ENCODE measurements around the gene TSPEAR.
A peak's percentile ranks its signal among the peaks of the same experiment; 100 is the strongest.

TSPEAR gene

GRCh38 chr21:44485254-44485793, 226.0 kb downstream of the TSPEAR start:
- DNase-seq (ENCODE audit: low read depth in 3 of 3) = peak in 2 of 3 experiments; percentile 19 to 50

GRCh38 chr21:44484498-44485253, 226.7 kb downstream of the TSPEAR start:
- no peak for DNase-seq (ENCODE audit: low read depth in 3 of 3)

GRCh38 chr21:44483288-44484237, 227.8 kb downstream of the TSPEAR start:
- no peak for DNase-seq (ENCODE audit: low read depth in 3 of 3)

- DNase-seq (ENCODE audit: low read depth in 3 of 3) = no peak
Measured at GRCh38 chr21:44482581-44483287, 228.6 kb downstream of the TSPEAR start.

GRCh38 chr21:44480200-44481053, 230.9 kb downstream of the TSPEAR start:
- no peak for DNase-seq (ENCODE audit: low read depth in 3 of 3)

GRCh38 chr21:44479556-44480199, 231.7 kb downstream of the TSPEAR start:
- peak in 1 of 3 experiments; percentile 38 for DNase-seq (ENCODE audit: low read depth in 3 of 3)

GRCh38 chr21:44478801-44479167, 232.6 kb downstream of the TSPEAR start:
- DNase-seq (ENCODE audit: low read depth in 3 of 3) = no peak

GRCh38 chr21:44478124-44478800, 233.1 kb downstream of the TSPEAR start:
- DNase-seq (ENCODE audit: low read depth in 3 of 3) = no peak

GRCh38 chr21:44477712-44478111, 233.7 kb downstream of the TSPEAR start:
- no peak for DNase-seq (ENCODE audit: low read depth in 3 of 3)

- no peak for DNase-seq (ENCODE audit: low read depth in 3 of 3)
Measured at GRCh38 chr21:44477131-44477530, 234.2 kb downstream of the TSPEAR start.

- no peak for DNase-seq (ENCODE audit: low read depth in 3 of 3)
Measured at GRCh38 chr21:44475266-44475845, 236.0 kb downstream of the TSPEAR start.

GRCh38 chr21:44473915-44474555, 237.3 kb downstream of the TSPEAR start:
- no peak for DNase-seq (ENCODE audit: low read depth in 3 of 3)

GRCh38 chr21:44471996-44472395, 239.4 kb downstream of the TSPEAR start:
- DNase-seq (ENCODE audit: low read depth in 3 of 3) = no peak

- DNase-seq (ENCODE audit: low read depth in 3 of 3) = no peak
Measured at GRCh38 chr21:44471341-44471740, 240.0 kb downstream of the TSPEAR start.

GRCh38 chr21:44467859-44468195, 243.5 kb downstream of the TSPEAR start:
- DNase-seq (ENCODE audit: low read depth in 3 of 3) = no peak

GRCh38 chr21:44466996-44467858, 244.1 kb downstream of the TSPEAR start:
- no peak for DNase-seq (ENCODE audit: low read depth in 3 of 3)

- DNase-seq (ENCODE audit: low read depth in 3 of 3) = no peak
Measured at GRCh38 chr21:44466351-44466954, 244.9 kb downstream of the TSPEAR start.

- DNase-seq (ENCODE audit: low read depth in 3 of 3) = no peak
Measured at GRCh38 chr21:44464351-44464750, 247.0 kb downstream of the TSPEAR start.
